Astrocyte (in vitro differentiated cells and primary cell): ENCODE results near the gene CZIB.

Experiments used
- CTCF ChIP-seq: IDR thresholded peaks from 2 replicates; pipeline ENCODE4 v1.5.1; 2011; ENCODE audit warnings: low read depth, mild to moderate bottlenecking, inconsistent platforms, low read length, moderate library complexity; ENCODE audit not compliant: insufficient read depth
- EZH2 ChIP-seq: IDR thresholded peaks from 2 replicates; pipeline ENCODE4 v1.6.1; 2012; ENCODE audit warnings: mild to moderate bottlenecking, low read length, inconsistent platforms; ENCODE audit not compliant: insufficient read depth

- TF ChIP-seq CTCF (no peak), EZH2 (no peak)
Measured at GRCh38 chr1:53258216-53258615, 37.8 kb upstream of the CZIB start.
